ENCODE data around the gene CSF2. TPM values are rescaled to one million over a fixed set of nuclear protein-coding genes. Genes with fewer than 3 reads are reported as not detected.

Gene CSF2
- total and polyA plus RNA-seq, 2 of the 13 experiments (the other 11 are each of a cell fraction or from before 2014, with no cell fraction given), result not detected

- H2AFZ ChIP-seq (ENCODE audit: low read length), result no peak overlapping the region
- CTCF ChIA-PET (ENCODE audit: low intra/inter-chr PET ratio, low total read pairs), result no interaction called here
- FAIRE-seq (no peak), DNase-seq (ENCODE audit: low spot score) (no peak), ATAC-seq (no peak)
- intact Hi-C loops (cut with micrococcal nuclease; ENCODE audit: unreplicated experiment), result no loop called here
- H3K4me1 ChIP-seq (ENCODE audit: insufficient read depth, low read length), result peaks cover 8% of the 10 kb centered on the region; the same call in 1 of the 2 replicates
- no peaks in the 10 kb centered on the region for H3K79me2 ChIP-seq (ENCODE audit: insufficient read depth, low read length)
- no TSS peak for BruUV-seq (replicated peaks)
- H3K9me3 ChIP-seq (ENCODE audit: low read length), result no peaks in the 10 kb centered on the region
- H3K27ac ChIP-seq (ENCODE audit: extremely low read length, insufficient read depth, low read length), result no peak overlapping the region
- H3K27me3 ChIP-seq (ENCODE audit: control insufficient read depth in 1 of 2, insufficient read depth in 2 of 2, low read length in 2 of 2), result no peaks in the 10 kb centered on the region; a peak in 1 of 5 replicates
- in situ Hi-C loops (cut with HindIII; ENCODE audit: extremely low pct_ligation_motif_present, low pct_unique_long_range_greater_than_20kb), result no loop called here
- POLR2A ChIA-PET, result no interaction called here
- no peak overlapping the region for H3K9ac ChIP-seq (ENCODE audit: insufficient read depth, low read depth, low read length)
- H4K20me1 ChIP-seq (ENCODE audit: insufficient read depth, low read length), result no peaks in the 10 kb centered on the region
- TF ChIP-seq GPN1 (CRISPR knock-in tag; IDR thresholded peaks at IDR 0.05; ENCODE audit: borderline replicate concordance), result no peak
- TF ChIP-seq HNRNPLL (IDR thresholded peaks at IDR 0.05; ENCODE audit: low read depth, low read length, poor library complexity, severe bottlenecking), result no peak
- no peak for TF ChIP-seq MXD4 (CRISPR knock-in tag; IDR thresholded peaks at IDR 0.05)
- TF ChIP-seq HCFC1 (IDR thresholded peaks at IDR 0.05; ENCODE audit: low read depth, low read length), result no peak
- TF ChIP-seq CHD4 (IDR thresholded peaks at IDR 0.05; ENCODE audit: borderline replicate concordance, low read length), result no peak
- no peak for TF ChIP-seq ZNF670 (CRISPR knock-in tag; IDR thresholded peaks at IDR 0.05; ENCODE audit: borderline replicate concordance)
- TF ChIP-seq ZNF615 (CRISPR knock-in tag; IDR thresholded peaks at IDR 0.05; ENCODE audit: borderline replicate concordance), result no peak
- TF ChIP-seq ZNF709 (CRISPR knock-in tag; IDR thresholded peaks at IDR 0.05), result no peak
- no peak for TF ChIP-seq SP4 (CRISPR knock-in tag; IDR thresholded peaks at IDR 0.05)
- no peak for TF ChIP-seq NR2C2 (CRISPR knock-in tag; IDR thresholded peaks at IDR 0.05; ENCODE audit: borderline replicate concordance)
- no peak for TF ChIP-seq ZHX1 (CRISPR knock-in tag; IDR thresholded peaks at IDR 0.05; ENCODE audit: low read depth)
- TF ChIP-seq, protein P1, sequence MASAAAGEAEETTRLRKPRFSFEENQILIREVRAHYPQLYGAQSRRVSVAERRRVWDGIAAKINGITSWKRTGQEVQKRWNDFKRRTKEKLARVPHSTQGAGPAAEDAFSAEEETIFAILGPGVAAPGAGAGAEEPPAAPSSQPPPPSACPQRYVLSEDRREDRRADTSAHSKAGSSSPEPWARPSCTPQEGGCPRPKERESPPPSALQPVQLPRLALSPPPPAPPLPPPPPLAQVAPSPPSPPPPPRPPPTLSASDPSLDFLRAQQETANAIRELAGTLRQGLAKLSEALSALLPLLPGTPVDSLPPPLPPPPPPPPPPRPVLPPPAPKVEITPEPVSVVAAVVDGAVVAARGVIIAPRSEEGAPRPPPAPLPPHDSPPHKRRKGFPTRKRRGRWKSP (CRISPR knock-in tag; IDR thresholded peaks at IDR 0.05), result no peak
- WGBS (ENCODE audit: low lambda C conversion rate), result 45% methylated on average over 8 of the region's 8 CpGs
- no peak overlapping the region for H3K4me2 ChIP-seq (ENCODE audit: low read depth, low read length)
- H3K4me3 ChIP-seq (replicated peaks in 1 of 3; ENCODE audit: insufficient read depth in 1 of 3, low read depth in 2 of 3, low read length in 3 of 3), result no peak overlapping the region
- no peaks in the 10 kb centered on the region for H3K36me3 ChIP-seq (replicated peaks in 1 of 2; ENCODE audit: control insufficient read depth in 1 of 2, insufficient read depth in 2 of 2, low read length in 2 of 2)
These were observed 27.2 kb downstream of the CSF2 start for GRCh38 chr5:132100672-132101261.
